OCI-LY7 (cell line): ENCODE results near the gene POLR2M.

ENCODE experiments used
- EZH2phosphoT487 ChIP-seq: fragments of 200-600 bp; sonication (generic); IDR thresholded peaks from 2 replicates; pipeline ENCODE4 v1.6.1; 2018; ENCODE audit warnings: low read depth, borderline replicate concordance, mild to moderate bottlenecking, mixed run types, antibody characterized with exemption, low read length, moderate library complexity, mixed read lengths
- TF ChIP-seq, protein P1 (sequence below): fragments of 200-600 bp; sonication (generic); conservative IDR thresholded peaks from 2 replicates; pipeline ENCODE4 v1.5.1; 2014; ENCODE audit warnings: mild to moderate bottlenecking, antibody characterized with exemption, low read length, moderate library complexity, mixed read lengths

DNA sequence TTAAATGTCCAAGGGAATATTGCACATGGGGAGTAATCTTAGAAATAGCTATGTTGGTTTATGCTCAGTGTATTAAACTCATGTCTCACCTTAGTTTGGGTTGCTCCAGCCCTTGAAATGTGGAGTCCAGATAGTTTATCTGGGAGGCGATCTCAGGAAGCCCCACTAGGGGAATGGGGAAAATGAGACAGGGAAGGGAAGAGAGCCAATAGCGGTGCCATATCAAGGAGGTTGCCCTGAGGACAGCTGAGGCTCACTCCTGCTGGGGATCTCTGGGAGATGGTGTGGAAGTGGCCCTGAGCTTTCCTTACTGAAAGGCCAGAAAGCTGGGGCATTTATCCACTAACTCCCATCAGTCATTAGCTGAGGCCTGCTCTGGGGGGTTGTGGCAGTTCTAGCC lies 43.3 kb upstream of the POLR2M start:
- TF ChIP-seq, protein P1, sequence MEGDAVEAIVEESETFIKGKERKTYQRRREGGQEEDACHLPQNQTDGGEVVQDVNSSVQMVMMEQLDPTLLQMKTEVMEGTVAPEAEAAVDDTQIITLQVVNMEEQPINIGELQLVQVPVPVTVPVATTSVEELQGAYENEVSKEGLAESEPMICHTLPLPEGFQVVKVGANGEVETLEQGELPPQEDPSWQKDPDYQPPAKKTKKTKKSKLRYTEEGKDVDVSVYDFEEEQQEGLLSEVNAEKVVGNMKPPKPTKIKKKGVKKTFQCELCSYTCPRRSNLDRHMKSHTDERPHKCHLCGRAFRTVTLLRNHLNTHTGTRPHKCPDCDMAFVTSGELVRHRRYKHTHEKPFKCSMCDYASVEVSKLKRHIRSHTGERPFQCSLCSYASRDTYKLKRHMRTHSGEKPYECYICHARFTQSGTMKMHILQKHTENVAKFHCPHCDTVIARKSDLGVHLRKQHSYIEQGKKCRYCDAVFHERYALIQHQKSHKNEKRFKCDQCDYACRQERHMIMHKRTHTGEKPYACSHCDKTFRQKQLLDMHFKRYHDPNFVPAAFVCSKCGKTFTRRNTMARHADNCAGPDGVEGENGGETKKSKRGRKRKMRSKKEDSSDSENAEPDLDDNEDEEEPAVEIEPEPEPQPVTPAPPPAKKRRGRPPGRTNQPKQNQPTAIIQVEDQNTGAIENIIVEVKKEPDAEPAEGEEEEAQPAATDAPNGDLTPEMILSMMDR, result no peak
- no peak for TF ChIP-seq EZH2phosphoT487
